ENCODE data around the gene FAM107A. TPM values are rescaled to one million over a fixed set of nuclear protein-coding genes. Genes with fewer than 3 reads are reported as not detected.
"Not testable (repeated sequence)": the region's sequence is repeated elsewhere in the genome, so short reads cannot be mapped to it uniquely, and the experiment has no call there.

FAM107A gene
- total and polyA plus RNA-seq, 2 experiments from 2014 or later: 0.13 to 0.22 TPM

GRCh38 chr3:58530354-58530865 lies 46.8 kb downstream of the FAM107A start:
- no peak for DNase-seq
- Histone ChIP-seq H3K9me2 (ENCODE audit: insufficient read depth) (no peaks in the 10 kb centered on the region), H2AFZ (no peak overlapping the region), H4K20me1 (ENCODE audit: insufficient read depth) (no peaks in the 10 kb centered on the region), H3K27ac (no peak overlapping the region), H3K4me1 (ENCODE audit: insufficient read depth) (peaks cover 10% of the 10 kb centered on the region), H3K79me2 (ENCODE audit: insufficient read depth) (no peaks in the 10 kb centered on the region), H3K4me3 (no peak overlapping the region), H3K9ac (no peak overlapping the region), H3K27me3 (replicated peaks; ENCODE audit: insufficient read depth) (no peaks in the 10 kb centered on the region), H3F3A (ENCODE audit: insufficient read depth) (no peaks in the 10 kb centered on the region), H3K4me2 (ENCODE audit: unreplicated experiment) (no peak overlapping the region), H3K9me3 (ENCODE audit: low read depth) (no peaks in the 10 kb centered on the region), H3K36me3 (ENCODE audit: low read depth) (no peaks in the 10 kb centered on the region)
- in situ Hi-C loops (cut with MboI): loop anchor here (10.0 kb wide), 1 partner anchor 206 kb away; no protein-coding TSS in a partner anchor
- 93 to 94% methylated on average over 18 of the region's 18 CpGs for WGBS, 2 experiments (ENCODE audit: low coverage in 1 of 2, low lambda C conversion rate in 2 of 2, missing lambda C conversion rate in 2 of 2)
- TF ChIP-seq EZH2phosphoT487 (IDR thresholded peaks at IDR 0.05; ENCODE audit: insufficient read depth, low read depth) (no peak), EZH2 (IDR thresholded peaks at IDR 0.05; ENCODE audit: insufficient read depth, poor library complexity, severe bottlenecking) (no peak)

GRCh38 chr3:58529516-58530353 lies 47.5 kb downstream of the FAM107A start:
- in situ Hi-C loops (cut with MboI): loop anchor here (10.0 kb wide), 1 partner anchor 205 kb away; no protein-coding TSS in a partner anchor
- no peak overlapping the region for H3K27ac ChIP-seq
- 78 to 79% methylated on average over 15 of the region's 15 CpGs for WGBS, 2 experiments (ENCODE audit: low coverage in 1 of 2, low lambda C conversion rate in 2 of 2, missing lambda C conversion rate in 2 of 2)
- H3K9ac ChIP-seq: no peak overlapping the region
- H2AFZ ChIP-seq: no peak overlapping the region
- H4K20me1 ChIP-seq (ENCODE audit: insufficient read depth): no peaks in the 10 kb centered on the region
- no peaks in the 10 kb centered on the region for H3K79me2 ChIP-seq (ENCODE audit: insufficient read depth)
- H3K36me3 ChIP-seq (ENCODE audit: low read depth): no peaks in the 10 kb centered on the region
- no peaks in the 10 kb centered on the region for H3K9me3 ChIP-seq (ENCODE audit: low read depth)
- no peak overlapping the region for H3K4me3 ChIP-seq
- no peaks in the 10 kb centered on the region for H3K27me3 ChIP-seq (replicated peaks; ENCODE audit: insufficient read depth)
- no peaks in the 10 kb centered on the region for H3K9me2 ChIP-seq (ENCODE audit: insufficient read depth)
- peaks cover 10% of the 10 kb centered on the region for H3K4me1 ChIP-seq (ENCODE audit: insufficient read depth)
- no peaks in the 10 kb centered on the region for H3F3A ChIP-seq (ENCODE audit: insufficient read depth)
- no peak for TF ChIP-seq EZH2 (IDR thresholded peaks at IDR 0.05; ENCODE audit: insufficient read depth, poor library complexity, severe bottlenecking)
- no peak for TF ChIP-seq EZH2phosphoT487 (IDR thresholded peaks at IDR 0.05; ENCODE audit: insufficient read depth, low read depth)
- peak; percentile 28 for DNase-seq
- no peak overlapping the region for H3K4me2 ChIP-seq (ENCODE audit: unreplicated experiment)

- no peaks in the 10 kb centered on the region for H3K9me2 ChIP-seq (ENCODE audit: insufficient read depth)
- H3K9ac ChIP-seq: no peak overlapping the region
- H3K27me3 ChIP-seq (replicated peaks; ENCODE audit: insufficient read depth): no peaks in the 10 kb centered on the region
- H3K4me2 ChIP-seq (ENCODE audit: unreplicated experiment): no peak overlapping the region
- WGBS, 2 experiments (ENCODE audit: low coverage in 1 of 2, low lambda C conversion rate in 2 of 2, missing lambda C conversion rate in 2 of 2): 68 to 85% methylated on average over 3 to 6 of the region's 6 CpGs
- peaks cover 3% of the 10 kb centered on the region; the same call in 1 of the 2 replicates for H3K36me3 ChIP-seq (ENCODE audit: low read depth)
- TF ChIP-seq EZH2phosphoT487 (IDR thresholded peaks at IDR 0.05; ENCODE audit: insufficient read depth, low read depth) (no peak), EZH2 (IDR thresholded peaks at IDR 0.05; ENCODE audit: insufficient read depth, poor library complexity, severe bottlenecking) (no peak)
- DNase-seq: peak; percentile 30
- no peak overlapping the region for H3K27ac ChIP-seq
- in situ Hi-C loops (cut with MboI): no loop called here
- H3F3A ChIP-seq (ENCODE audit: insufficient read depth): no peaks in the 10 kb centered on the region
- H3K79me2 ChIP-seq (ENCODE audit: insufficient read depth): no peaks in the 10 kb centered on the region
- no peak overlapping the region for H3K4me3 ChIP-seq
- peaks cover 10% of the 10 kb centered on the region for H3K4me1 ChIP-seq (ENCODE audit: insufficient read depth)
- H4K20me1 ChIP-seq (ENCODE audit: insufficient read depth): no peaks in the 10 kb centered on the region
- H3K9me3 ChIP-seq (ENCODE audit: low read depth): no peaks in the 10 kb centered on the region
- no peak overlapping the region for H2AFZ ChIP-seq
Observed at GRCh38 chr3:58528629-58529028, 48.6 kb downstream of the FAM107A start.

- 93 to 96% methylated on average over 3 of the region's 3 CpGs for WGBS, 2 experiments (ENCODE audit: low coverage in 1 of 2, low lambda C conversion rate in 2 of 2, missing lambda C conversion rate in 2 of 2)
- H3F3A ChIP-seq (ENCODE audit: insufficient read depth); in situ Hi-C loops (cut with MboI); DNase-seq; H3K9me2 ChIP-seq (ENCODE audit: insufficient read depth); H3K9ac ChIP-seq; H3K9me3 ChIP-seq (ENCODE audit: low read depth); H4K20me1 ChIP-seq (ENCODE audit: insufficient read depth); H3K27ac ChIP-seq; H3K4me3 ChIP-seq; H2AFZ ChIP-seq; H3K79me2 ChIP-seq (ENCODE audit: insufficient read depth); H3K4me2 ChIP-seq (ENCODE audit: unreplicated experiment); H3K4me1 ChIP-seq (ENCODE audit: insufficient read depth); H3K36me3 ChIP-seq (ENCODE audit: low read depth); H3K27me3 ChIP-seq (replicated peaks; ENCODE audit: insufficient read depth): not testable (repeated sequence)
Observed at GRCh38 chr3:58527440-58527839, 49.8 kb downstream of the FAM107A start.

Measured in GM23248 (cell line).